GM19025 (cell line): ENCODE results near the gene MTG1.
"Not testable (repeated sequence)": the region's sequence is repeated elsewhere in the genome, so short reads cannot be mapped to it uniquely, and the experiment has no call there.

Source experiments
- ATAC-seq: cut with Tn5 transposase; IDR thresholded peaks from one replicate; pipeline ENCODE4 v1.9.1; 2021; ENCODE audit warnings: mild to moderate bottlenecking, low read depth, moderate library complexity; ENCODE audit not compliant: unreplicated experiment

The MTG1 gene

GRCh38 chr10:133377025-133377817 is 16.7 kb upstream of the MTG1 start:
- ATAC-seq = no peak

- ATAC-seq = no peak
Measured at GRCh38 chr10:133377818-133378250, 16.1 kb upstream of the MTG1 start.

GRCh38 chr10:133378251-133379096 is 15.5 kb upstream of the MTG1 start:
- ATAC-seq = peak; percentile 41

GRCh38 chr10:133379152-133379800 is 14.7 kb upstream of the MTG1 start, which contains the start of gene PAOX:
Gene PAOX (plus strand): TSS chr10:133379262. CDS start chr10:133379317, 55 bp downstream.
- ATAC-seq = peak; percentile 50

- no peak for ATAC-seq
Measured at GRCh38 chr10:133379801-133380666, 13.9 kb upstream of the MTG1 start.

GRCh38 chr10:133381036-133381435 is 12.9 kb upstream of the MTG1 start:
- ATAC-seq = no peak

- ATAC-seq = no peak
Measured at GRCh38 chr10:133383551-133383950, 10.4 kb upstream of the MTG1 start.

- no peak for ATAC-seq
Measured at GRCh38 chr10:133384071-133384470, 9.9 kb upstream of the MTG1 start.

- no peak for ATAC-seq
Measured at GRCh38 chr10:133385214-133385613, 8.7 kb upstream of the MTG1 start.

GRCh38 chr10:133386951-133387350 is 7.0 kb upstream of the MTG1 start:
- not testable (repeated sequence) for ATAC-seq

- peak; percentile 2 for ATAC-seq
Measured at GRCh38 chr10:133388236-133388972, 5.6 kb upstream of the MTG1 start.

- ATAC-seq = peak; percentile 68
Measured at GRCh38 chr10:133388973-133389818, 4.8 kb upstream of the MTG1 start.

- ATAC-seq = no peak
Measured at GRCh38 chr10:133390597-133391248, 3.2 kb upstream of the MTG1 start.

GRCh38 chr10:133391249-133391635 is 2.7 kb upstream of the MTG1 start:
- ATAC-seq = no peak

GRCh38 chr10:133391761-133392518 is 2.0 kb upstream of the MTG1 start:
- ATAC-seq = no peak

GRCh38 chr10:133393401-133394063 is 425 bp upstream of the MTG1 start:
- ATAC-seq = no peak

GRCh38 chr10:133394801-133395221 is 854 bp downstream of the MTG1 start:
- ATAC-seq = no peak
